Ramos (cell line): Measurements from ENCODE around the gene PTPRG.

Experiments
- in situ Hi-C: fragments of 300-500 bp; cut with MboI; formaldehyde crosslinking; loops from one replicate; pipeline ENCODE4 v1.14.3; 2022; ENCODE audit warnings: low sequenced_read_pairs; ENCODE audit not compliant: unreplicated experiment

Gene PTPRG

DNA sequence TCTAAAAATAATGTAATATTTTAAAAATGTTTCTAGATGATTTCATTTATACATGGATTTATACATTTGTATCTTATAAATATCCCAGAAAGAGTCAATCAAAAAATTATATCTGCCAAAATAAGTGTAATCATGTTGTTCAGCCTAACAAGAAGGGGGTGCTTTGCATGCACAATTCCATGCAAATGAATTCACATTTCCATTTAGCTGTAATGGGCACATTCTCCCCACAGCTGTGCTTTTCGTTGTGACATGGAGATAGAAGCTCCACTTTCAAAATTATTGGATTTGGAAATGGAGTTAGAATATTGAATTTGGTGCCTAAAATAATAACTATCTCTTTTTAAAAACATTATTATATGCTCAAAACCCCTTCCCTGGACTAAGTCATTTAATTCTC, 270.6 kb downstream of the PTPRG start:
- in situ Hi-C loops: no loop called here

DNA sequence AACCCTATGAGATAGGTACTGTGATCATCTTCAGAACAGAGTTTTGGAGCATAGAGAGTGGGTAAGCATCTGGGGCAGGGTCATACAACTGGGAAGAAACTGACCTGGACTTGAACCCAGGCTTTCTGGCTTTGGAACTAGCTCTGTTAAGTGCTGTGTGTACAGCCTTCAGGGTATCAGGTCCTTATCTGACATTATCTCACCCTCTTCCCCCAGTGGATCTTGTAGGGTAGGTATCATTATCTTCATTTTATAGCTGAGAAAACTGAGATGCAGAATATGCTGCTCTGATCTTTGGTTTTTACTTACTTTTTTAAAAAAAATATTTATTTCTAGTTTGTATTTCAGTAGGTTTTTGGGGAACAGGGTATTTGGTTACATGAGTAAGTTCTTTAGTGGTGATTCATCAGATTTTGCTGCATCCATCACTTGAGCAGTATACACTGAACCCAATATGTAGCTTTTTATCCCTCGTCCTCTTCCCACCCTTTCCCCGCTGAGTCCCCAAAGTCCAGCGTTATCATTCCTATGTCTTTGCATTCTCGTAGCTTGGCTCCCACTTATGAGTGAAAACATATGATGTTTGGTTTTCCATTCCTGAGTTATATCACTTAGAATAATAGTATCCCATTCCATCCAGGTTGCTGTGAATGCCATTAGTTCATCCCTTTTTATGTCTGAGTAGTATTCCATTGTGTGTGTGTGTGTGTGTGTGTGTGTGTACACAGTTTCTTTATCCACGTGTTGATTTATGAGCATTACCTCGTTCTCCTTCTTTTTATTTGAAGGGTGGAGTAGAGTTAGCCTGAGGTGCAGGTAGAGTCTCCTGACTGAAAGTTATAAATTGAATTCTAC, 271.2 kb downstream of the PTPRG start:
- in situ Hi-C loops: no loop called here

DNA sequence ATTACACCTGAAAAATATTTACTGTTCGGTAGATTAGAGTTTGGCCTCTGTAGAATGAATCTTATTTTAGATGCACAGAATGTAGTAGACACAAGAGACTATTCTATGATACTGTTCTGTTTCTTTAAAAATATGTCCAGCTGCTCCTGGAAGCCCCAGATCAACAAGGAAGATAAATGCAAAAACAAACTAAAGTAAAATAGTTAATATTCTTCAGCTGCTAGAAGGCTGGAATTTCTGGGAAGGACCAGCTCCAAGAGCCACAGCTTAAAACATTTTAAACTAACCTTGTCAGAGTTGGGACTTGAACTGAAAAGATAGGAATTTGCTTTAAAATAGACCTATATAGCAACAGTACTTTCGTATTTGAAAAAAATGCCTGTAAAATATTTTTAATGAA, 277.9 kb downstream of the PTPRG start:
- in situ Hi-C loops: no loop called here

DNA sequence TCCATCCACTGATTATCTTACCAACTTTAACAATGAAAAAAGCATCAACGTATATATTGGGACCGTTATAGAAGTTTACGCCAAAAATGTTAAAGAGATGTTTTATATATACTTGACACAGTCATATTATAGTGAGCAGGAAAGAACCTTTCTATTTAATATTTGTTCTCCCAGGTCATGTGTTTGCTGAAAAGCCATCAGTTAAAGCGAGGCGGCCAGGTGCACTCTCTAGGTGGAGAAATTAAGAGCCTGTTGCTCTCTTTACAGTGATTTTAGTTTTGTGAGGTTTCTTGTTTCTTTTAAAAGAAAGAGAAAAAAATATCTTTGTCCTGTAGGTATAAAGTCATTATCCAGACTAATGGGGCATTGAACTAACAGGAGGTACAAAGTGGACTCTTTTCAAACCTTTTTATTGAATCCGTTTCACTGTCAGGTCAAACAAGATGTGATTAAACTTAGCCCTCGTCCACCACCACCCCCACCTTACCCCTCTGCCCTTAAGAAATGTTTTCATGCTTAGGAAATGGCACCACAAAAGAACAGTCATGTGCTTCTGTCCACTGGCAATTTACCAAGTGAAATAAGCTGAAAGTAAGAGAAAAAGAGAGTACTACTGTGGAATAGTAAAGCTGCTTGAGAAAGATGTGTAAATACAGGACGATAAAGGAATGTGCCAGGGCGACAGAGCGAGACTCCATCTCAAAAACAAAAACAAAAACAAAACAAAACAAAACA, 279.9 kb downstream of the PTPRG start:
- in situ Hi-C loops: no loop called here

DNA sequence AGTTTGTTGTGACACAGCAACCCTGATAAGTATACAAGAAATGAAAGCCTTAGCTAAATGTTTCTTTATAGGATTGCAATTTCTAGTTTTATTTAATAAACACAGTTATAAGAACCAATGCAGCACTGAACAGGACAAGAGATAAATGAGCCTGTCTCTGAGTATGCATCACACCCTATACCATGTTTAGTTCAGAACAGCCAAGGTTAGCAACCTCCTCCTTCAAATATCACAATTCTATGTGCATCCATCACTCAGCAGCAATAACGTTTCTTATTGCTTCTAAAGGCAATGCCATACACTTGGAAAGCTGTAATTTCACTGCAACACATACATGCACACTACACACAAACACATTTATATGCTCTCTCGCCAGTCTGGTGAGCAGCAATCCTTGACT, 280.6 kb downstream of the PTPRG start:
- in situ Hi-C loops: no loop called here

DNA sequence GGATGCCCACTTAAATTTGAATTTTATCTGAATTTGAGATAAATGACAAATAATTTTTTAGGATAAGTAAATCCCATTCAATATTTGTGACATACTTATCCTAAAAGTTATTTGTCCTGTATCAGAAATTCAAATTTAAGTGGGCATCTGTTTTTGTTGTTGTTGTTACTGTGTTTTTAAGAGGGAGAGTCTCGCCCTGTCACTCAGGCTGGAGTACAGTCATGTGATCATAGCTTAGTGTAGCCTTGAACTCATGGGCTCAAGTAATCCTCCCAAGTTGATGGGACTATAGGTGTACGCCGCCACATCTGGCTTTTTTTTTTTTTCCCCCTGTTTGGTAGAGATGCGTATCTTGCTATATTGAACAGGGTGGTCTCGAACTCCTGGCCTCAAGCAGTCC, 283.0 kb downstream of the PTPRG start:
- in situ Hi-C loops: no loop called here

DNA sequence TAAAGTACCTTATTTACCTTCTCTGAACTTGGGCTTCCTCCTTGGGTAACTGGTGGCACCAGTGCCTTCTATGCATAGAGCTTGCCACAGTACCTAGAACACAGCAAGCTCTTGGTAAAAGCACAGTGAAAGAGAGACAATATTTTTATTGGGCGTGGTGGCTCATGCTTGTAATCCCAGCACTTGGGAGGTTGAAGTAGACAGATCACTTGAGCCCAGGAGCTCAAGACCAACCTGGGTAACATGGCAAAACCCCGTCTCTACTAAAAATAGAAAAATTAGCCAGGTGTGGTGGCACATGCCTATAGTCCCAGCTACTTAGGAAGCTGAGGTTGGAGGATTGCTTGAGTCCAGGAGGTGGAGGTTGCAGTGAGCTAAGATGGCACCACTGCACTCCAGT, 285.1 kb downstream of the PTPRG start:
- in situ Hi-C loops: no loop called here

DNA sequence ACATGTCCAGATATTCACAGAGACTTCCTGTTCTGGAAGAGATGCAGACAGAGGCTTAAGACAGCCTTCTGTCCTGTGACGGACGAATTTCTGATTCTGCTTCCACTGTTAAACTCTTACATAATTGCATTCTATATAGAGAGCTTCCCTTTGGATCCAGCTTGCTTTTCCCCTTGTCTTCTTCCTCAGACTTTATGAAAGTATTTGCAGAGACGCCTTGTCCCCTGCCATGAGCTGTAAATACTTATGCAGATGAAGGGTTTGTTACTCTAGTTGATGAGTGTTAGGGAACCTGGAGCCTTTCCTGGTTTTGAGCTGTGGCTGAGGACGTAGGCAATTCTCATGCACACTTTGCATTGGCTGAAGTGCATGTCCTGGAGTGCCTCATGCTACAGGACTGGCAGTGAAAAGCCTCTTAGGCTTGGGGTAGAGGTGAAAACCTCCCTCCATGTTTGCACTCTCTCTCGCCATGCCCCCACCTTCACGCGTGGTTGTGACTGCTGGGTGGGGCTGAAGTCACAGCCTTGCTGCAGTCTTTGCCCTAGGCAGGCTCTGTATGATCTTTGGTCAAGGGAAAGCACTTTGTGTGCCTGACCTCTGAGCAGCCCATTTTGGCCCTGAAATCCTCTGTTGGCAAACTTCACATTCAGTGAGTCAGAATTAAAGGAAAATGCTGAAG, 286.6 kb downstream of the PTPRG start:
- in situ Hi-C loops: no loop called here

DNA sequence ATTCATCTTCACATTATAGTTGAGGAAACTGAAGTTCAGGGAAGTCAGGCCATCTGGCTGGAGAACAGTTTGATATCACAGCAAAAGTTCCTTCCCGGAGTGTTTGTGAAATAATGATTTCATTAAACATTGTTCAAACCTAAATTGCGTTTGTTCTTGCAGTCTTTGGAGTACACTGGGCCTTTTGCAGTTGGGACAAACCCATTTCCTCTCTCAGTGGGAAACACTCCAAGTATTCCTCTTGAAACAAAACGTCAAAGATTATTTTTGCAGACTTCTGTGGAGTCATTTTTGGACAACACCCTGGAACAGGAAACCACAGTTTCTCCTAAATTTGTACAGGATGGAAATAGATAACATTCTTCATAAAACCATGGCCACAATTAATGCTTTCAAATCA, 287.5 kb downstream of the PTPRG start:
- in situ Hi-C loops: no loop called here

DNA sequence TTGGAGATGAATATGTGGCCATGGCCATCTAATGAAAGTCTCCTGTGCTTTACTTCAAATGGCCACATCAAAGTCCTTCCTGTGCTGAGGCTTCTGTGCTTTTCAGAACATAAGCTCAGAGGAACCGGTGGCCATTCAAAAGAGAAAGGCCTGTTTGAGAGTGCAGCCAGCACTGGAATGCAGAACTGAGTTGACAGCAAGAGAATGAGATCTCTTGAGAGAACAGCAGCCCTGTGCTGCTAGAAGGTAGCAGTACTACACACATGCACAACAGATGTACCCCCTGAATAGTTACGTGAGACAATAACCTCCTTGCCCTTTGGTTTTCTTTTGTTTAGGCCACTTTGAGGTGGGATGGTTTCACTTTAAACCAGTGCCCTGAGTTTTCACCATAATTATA, 292.5 kb downstream of the PTPRG start:
- in situ Hi-C loops: no loop called here

DNA sequence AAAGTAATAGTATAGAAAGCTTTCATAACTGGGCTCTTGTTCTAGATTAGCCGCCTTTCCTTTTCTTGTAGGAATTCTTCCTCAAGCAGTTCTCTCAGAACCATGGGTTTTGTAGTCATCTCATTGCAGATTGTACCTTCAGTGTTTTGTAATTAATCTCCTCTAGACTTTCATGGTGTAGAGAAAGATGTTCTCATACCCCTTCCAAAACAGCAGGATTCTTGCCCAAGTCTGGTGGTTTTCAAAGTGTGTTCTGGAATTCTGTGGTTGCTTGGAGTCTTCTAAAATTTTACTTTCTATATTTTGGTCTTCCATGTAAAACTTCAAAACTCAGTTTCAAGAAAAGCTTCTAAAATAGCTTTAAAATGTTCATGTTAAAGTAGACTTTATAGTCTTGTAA, 293.8 kb downstream of the PTPRG start:
- in situ Hi-C loops: no loop called here

DNA sequence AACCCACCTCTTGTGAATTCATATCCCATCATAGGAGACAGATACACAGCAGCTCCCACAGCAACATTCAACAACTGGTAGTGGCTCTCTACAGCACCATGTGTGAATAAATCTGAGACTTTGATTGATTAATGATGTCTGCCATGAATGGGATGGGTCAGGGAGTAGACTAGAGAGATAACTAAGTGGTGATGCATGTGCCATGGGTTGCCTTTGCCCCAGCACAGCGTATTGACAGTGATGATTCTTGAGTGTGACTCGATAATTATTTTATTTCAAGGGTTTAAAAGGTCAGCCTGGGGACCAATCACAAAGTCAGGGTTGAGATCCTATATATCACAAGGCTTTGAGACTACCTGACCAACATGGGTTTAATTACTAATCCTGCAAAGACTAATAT, 295.9 kb downstream of the PTPRG start:
- in situ Hi-C loops: no loop called here

DNA sequence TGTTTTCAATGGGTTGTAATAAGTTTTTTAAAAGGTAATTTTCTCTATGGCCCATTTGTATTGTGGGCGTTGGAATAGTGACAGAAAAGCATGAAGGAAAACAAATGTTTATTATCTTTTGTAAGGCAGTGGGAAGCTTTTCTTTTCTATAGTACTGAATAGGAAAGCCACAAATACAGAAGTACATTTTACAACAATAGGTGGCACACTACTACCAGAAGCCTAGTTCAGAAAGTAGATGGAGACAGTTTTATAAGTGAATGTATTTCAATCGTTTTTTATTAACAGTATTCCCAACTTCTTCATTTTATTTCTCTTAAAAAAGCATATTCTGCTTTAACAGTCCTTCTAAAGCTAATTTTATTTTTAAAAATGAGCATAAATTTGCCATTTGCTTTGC, 296.7 kb downstream of the PTPRG start:
- in situ Hi-C loops: no loop called here

DNA sequence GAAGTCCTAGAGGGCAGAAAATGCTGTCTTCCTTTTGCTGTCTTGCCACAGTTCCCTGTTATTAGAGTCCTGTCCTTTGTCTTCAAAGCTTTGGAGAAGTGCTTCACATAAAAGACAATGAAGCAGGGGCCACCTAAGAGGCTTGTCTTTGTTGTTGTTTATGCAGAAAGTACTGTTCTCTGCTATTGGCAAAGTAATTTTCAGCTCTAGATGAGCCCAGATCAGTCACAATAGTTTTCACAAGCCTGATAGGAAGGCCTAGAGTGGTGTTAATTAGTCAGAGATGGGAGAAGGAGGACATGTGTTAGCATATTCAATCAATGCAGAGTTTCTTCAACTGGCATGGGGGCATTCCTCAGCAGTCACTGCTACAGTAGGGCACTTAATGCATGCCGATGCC, 300.0 kb downstream of the PTPRG start:
- in situ Hi-C loops: no loop called here

DNA sequence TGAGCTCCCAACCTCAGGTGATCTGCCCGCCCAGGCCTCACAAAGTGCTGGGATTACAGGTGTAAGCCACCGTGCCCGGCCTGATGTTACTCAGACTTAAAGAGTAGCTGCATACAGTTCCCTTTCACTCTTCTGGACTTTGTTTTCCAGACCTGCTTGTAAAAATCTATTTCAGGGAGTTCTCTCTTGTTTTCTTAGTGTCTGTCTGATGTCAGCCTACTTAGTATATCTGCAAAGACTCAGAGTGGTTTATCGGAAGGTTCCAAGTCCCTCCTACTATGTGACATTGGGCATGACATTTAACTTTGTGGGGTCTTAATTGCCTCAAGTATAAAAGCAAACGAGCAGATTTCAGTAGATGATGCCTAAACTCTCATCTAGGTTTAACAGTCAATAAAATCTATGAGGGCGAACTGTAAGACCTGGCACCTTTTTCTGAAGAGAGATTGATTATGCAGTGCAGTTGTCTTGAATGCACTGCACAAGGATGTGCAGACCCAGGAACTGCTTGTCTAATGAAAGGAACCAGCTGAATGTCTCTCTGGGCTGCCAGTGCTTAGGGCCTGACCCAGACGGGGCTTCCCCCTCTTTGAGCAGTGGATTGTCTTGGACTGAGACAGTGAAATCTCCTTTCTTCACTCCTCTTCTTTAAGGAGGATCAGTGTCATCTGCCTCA, 301.4 kb downstream of the PTPRG start:
- in situ Hi-C loops: no loop called here

DNA sequence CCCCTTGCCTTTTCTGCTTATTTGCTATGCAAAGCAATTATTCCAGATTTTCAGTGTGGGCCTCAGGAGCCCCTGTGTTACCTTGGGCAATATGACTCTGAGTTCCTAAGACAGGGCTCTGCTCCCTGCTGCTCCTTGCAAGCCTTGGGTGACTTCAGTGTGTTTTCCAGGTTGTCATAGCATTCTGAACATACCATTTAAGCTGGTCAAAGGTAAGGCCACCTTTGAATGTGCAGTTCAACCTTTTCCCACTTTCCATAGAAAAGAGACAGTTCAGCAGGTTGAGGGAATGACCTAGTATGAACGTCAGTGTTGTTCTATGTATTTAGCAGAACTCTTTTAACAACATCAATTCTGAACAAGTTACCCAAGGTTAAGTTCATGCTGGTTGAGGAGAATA, 302.2 kb downstream of the PTPRG start:
- in situ Hi-C loops: no loop called here

DNA sequence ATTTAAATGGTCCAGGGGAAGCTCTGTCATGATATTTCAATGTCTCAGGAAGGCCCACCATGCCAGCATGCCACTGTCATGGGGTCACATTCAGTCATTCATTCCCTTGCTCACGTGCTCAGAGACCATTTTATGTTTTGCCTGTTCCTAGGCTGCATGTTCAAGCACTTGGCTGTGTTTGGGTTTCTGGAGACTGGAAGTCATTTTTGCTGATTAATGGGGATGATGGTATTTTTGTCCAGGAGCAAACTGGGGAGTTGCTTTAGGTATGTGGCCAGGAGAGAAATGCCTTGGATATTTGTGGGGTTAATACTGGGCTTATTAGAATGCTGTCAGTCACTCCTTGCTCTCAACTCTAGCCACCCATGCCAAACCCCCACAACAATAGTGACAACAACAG, 303.5 kb downstream of the PTPRG start:
- in situ Hi-C loops: no loop called here

DNA sequence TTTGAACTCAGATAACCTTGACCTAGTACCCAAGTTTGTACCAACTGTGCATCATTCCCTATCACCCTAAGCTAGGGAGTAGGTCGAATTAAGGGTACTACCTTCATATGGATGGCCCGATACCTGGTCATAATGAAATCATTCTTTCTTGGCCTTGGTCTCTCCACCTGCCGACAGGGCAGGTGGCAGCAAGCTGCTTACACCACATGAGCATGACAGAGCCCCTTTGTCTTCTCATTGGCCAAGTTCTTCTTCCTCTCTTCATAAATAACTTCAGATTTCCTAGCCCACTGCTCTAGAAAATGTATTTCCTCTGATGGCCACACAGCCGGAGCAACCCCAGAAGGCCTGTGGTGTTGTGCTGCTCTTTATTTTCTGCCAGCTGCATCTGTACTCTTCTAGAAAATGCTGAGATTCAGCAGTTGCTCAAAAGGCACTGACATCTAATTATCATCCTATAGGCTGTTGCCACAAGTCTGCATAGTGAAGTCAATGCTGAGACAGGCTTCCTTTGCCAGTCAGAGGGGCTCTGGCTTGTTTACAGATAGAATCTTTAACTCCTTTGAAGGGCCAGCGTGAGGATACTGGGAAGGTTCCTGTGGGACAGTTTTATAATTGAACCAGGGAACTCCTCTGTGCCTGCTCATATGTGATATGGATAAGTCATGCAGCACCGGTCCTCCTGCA, 304.2 kb downstream of the PTPRG start:
- in situ Hi-C loops: no loop called here

DNA sequence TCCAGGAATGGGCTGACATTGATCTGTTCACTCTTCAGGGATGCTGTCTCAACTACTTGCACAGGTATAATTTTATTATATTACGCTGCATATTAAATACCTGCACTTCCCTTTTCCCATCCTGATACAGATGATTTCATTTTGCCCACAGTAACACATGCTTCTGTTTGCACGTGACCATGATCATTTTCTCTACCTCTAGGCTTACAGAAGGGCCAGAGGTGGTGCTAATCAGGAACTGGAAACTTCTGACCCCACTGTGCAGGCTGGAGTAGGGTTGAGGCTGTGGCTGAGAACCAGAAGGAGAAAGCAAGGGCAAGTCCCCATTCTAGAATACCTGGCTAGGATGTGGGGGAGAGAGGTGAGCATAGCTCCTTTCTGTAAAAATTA, 304.8 kb downstream of the PTPRG start:
- in situ Hi-C loops: no loop called here

DNA sequence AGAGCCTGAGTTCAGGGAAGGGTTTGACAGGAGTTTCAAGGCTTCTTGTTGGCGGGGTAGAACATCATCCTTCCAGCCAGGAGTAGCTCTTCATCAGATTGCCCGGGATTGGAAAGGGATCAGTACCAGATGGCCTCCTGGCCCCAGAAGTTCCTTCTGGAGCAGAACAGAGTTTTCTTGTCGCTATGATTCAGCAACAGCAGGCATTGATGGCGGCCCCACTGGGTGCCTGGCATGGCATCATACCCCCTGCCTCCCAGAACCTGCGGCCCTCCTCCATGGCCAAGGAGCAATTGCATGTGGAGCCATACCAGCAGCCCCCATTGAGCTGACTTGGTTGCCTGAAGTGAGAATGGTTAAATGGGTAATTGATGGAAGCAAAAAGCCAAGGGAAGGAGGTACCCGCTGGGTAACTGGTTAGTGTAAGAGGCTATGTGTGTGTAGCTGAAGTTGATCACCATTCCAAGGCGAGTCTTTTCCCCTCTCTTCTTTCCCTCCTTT, 305.6 kb downstream of the PTPRG start:
- in situ Hi-C loops: no loop called here
